ENCODE results near the gene RPL41.

RPL41 gene

GRCh38 chr12:56146492-56147460 is 30.3 kb downstream of the RPL41 start:
- TF ChIP-seq REST (IDR thresholded peaks at IDR 0.05; ENCODE audit: low read depth) (no peak), FOXM1 (IDR thresholded peaks at IDR 0.05; ENCODE audit: borderline replicate concordance, low read depth) (no peak), CREB1 (IDR thresholded peaks at IDR 0.05; ENCODE audit: low read depth) (no peak), CEBPB (IDR thresholded peaks at IDR 0.05) (no peak), TEAD4 (IDR thresholded peaks at IDR 0.05) (no peak), NFIC (IDR thresholded peaks at IDR 0.05) (no peak)
- TF ChIP-seq, protein P1, sequence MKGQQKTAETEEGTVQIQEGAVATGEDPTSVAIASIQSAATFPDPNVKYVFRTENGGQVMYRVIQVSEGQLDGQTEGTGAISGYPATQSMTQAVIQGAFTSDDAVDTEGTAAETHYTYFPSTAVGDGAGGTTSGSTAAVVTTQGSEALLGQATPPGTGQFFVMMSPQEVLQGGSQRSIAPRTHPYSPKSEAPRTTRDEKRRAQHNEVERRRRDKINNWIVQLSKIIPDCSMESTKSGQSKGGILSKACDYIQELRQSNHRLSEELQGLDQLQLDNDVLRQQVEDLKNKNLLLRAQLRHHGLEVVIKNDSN (IDR thresholded peaks at IDR 0.05) = no peak

DNA sequence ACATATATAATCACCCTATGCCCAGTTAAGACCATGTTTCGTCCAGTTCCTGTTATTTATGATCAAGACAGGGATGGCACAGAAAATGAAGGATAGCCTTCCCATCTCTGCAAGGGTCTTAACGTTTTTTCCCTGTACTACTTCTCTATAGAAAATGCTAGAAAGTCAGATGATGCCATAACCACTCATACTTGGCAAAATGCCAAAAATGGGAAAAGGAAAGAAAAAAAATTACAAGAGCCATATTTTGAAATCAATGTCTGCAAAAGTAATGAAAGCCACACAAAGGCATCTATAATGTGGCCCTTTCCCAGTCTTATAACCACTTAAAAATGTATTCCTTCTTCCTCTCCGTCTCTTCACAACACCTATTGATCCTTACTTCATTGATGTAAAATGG is 34.1 kb downstream of the RPL41 start:
- TF ChIP-seq YY1 (IDR thresholded peaks at IDR 0.05; ENCODE audit: low read depth) (no peak), MAX (IDR thresholded peaks at IDR 0.05) (no peak), TAF1 (IDR thresholded peaks at IDR 0.05; ENCODE audit: low read depth) (no peak), NFIC (IDR thresholded peaks at IDR 0.05) (peak; percentile 98), EGR1 (IDR thresholded peaks at IDR 0.05) (no peak), REST (IDR thresholded peaks at IDR 0.05; ENCODE audit: low read depth) (no peak)
- TF ChIP-seq, protein P1 (IDR thresholded peaks at IDR 0.05) = no peak

DNA sequence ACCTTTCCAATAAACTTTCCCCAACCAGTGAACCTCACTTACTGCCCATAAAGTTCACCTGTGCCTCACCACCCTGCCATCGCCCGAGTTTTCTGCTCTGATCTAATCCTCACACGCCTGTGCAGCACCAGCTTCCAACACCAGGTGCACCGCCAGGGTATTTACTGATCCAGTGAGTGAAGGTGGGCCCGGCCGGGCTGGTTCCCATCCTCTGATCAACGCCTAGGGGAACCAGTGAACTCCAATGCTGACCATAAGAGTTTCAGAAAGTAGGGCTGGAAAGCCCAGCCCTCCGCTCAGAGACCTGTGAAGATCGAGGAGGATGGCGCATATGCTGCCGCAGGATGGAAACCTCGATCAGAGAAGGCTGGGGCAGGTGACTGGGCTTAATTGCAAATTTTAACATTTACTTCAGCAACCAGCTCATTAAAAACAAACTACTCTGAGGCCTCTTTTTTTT is 35.3 kb downstream of the RPL41 start:
- TF ChIP-seq FOXM1 (IDR thresholded peaks at IDR 0.05; ENCODE audit: borderline replicate concordance, low read depth) = no peak
- TF ChIP-seq TCF12 (IDR thresholded peaks at IDR 0.05; ENCODE audit: low read depth) = no peak
- TF ChIP-seq EGR1 (IDR thresholded peaks at IDR 0.05) = no peak

DNA sequence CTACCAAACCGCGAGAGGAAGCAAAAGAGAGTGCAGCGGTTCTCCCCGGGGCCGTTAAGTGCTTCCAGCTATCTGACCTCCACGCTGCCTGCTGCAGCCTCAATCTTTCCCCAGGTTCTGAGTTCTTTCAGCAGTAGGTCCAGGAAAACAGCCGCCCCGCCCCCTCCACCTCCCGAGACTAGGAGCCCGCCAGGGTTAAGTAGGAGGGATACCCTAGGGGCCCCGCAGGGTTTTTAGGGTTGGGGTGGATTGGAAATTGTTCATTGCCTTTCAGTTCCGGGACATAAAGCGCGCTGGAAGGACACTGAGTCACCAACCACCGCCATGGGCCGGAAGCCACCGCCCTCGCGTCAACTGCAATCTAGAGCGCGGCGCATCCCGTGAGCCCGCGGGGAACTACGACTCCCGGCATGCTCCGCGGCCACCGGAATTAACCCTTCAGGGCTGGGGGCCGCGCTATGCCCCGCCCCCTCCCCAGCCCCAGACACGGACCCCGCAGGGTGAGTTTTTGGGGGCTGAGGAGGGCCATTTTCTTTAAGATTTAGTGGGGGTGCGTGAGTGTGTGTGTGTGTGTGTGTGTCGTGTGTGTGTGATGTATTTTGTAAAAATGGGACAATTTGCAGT is 35.8 kb downstream of the RPL41 start, which contains the start of gene MYL6B:
Gene MYL6B (plus strand): TSS at position 456 of the 624 bp plus-strand sequence. CDS start 1,332 bp downstream, outside the sequence.
- peak; percentile 98 for TF ChIP-seq ZBTB7A (IDR thresholded peaks at IDR 0.05; ENCODE audit: low read depth)
- no peak for TF ChIP-seq REST (IDR thresholded peaks at IDR 0.05; ENCODE audit: low read depth)
- no peak; the same call in 1 of the 2 replicates for TF ChIP-seq RAD21 (IDR thresholded peaks at IDR 0.05; ENCODE audit: low read depth)
- TF ChIP-seq EP300 (IDR thresholded peaks at IDR 0.05; ENCODE audit: borderline replicate concordance) = peak; percentile 38; the same call in 1 of the 2 replicates
- TF ChIP-seq EGR1 (IDR thresholded peaks at IDR 0.05) = peak; percentile 53
- TF ChIP-seq, protein P1 (IDR thresholded peaks at IDR 0.05) = peak; percentile 65
- TF ChIP-seq CEBPB (IDR thresholded peaks at IDR 0.05) = no peak; the same call in 1 of the 2 replicates
- no peak; the same call in 1 of the 2 replicates for TF ChIP-seq CREB1 (IDR thresholded peaks at IDR 0.05; ENCODE audit: low read depth)
- TF ChIP-seq NFIC (IDR thresholded peaks at IDR 0.05) = no peak
- peak; percentile 45; the same call in 1 of the 2 replicates for TF ChIP-seq TCF12 (IDR thresholded peaks at IDR 0.05; ENCODE audit: low read depth)
- TF ChIP-seq TAF1 (IDR thresholded peaks at IDR 0.05; ENCODE audit: low read depth) = peak; percentile 88
- no peak for TF ChIP-seq TEAD4 (IDR thresholded peaks at IDR 0.05)
- TF ChIP-seq FOXM1 (IDR thresholded peaks at IDR 0.05; ENCODE audit: borderline replicate concordance, low read depth) = no peak
- peak; percentile 92 for TF ChIP-seq YY1 (IDR thresholded peaks at IDR 0.05; ENCODE audit: low read depth)
- TF ChIP-seq MAX (IDR thresholded peaks at IDR 0.05) = peak; percentile 52
